ENCODE measurements around the gene EIF2AK3. TPM values are rescaled to one million over a fixed set of nuclear protein-coding genes. Genes with fewer than 3 reads are reported as not detected.
A peak's percentile ranks its signal among the peaks of the same experiment; 100 is the strongest.
"Not testable (repeated sequence)": the region's sequence is repeated elsewhere in the genome, so short reads cannot be mapped to it uniquely, and the experiment has no call there.

The EIF2AK3 gene
- total RNA-seq, 1 donor from 2014 or later: 33.7 TPM

GRCh38 chr2:88636026-88636425, 8.8 kb upstream of the EIF2AK3 start:
- DNase-seq: no peak

DNA sequence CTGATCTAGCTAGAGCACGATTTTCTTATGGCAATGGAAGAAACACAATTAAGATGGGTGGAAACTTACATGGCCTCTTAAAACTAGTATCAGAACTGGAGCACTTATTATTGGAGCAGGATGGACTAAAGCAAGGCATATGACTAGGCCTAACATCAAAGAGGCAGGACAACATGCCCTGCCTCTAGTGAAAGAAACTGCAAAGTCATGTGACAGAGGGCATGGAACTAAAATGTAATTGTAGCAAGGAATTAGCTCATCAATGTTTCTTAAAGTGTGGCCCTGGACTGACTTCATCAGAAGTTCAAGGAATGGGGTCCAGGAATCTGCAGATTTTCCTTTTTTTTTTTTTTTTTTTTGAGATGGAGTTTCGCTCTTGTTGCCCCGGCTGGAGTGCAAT, 5.3 kb upstream of the EIF2AK3 start:
- no peak for DNase-seq

GRCh38 chr2:88628571-88628939, 1.3 kb upstream of the EIF2AK3 start:
- no peak for DNase-seq

DNA sequence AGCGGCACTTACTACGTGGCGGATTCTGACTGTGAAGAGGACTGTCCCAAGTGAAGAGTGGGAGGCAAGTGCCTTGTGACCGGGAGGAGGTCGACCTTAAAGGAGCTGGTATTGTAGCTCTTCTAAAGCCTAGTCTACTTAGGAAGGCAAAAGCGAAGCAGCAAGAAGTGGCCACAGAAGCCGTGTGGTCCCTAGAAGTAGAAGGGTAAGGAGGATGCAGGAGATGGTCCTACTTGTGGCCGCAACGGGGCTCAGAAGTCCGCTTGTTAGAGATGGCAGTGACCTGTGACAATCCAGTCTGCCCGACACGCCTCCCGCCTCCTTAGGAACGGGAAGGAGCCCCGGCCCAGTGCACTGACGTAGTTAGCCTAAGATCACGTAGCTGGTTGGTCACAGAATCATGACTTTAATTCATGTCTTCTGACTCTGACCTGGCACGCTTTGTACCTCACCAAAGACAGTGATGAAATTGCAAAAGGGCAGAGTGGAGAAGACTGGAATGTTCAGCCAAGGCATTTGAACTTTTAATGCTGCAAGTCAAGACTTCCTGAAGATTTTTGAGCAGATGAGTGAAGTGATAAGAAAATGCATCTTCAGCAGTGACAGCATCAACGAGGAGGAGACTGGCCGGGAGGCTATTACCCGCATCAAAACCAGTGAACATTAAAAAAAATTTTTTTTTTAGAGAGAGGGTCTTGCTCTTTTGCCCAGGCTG, 749 bp upstream of the EIF2AK3 start:
- peak; percentile 92 for DNase-seq

- peak; percentile 49 for DNase-seq
These were observed 851 bp downstream of the EIF2AK3 start for GRCh38 chr2:88626171-88627054.

DNA sequence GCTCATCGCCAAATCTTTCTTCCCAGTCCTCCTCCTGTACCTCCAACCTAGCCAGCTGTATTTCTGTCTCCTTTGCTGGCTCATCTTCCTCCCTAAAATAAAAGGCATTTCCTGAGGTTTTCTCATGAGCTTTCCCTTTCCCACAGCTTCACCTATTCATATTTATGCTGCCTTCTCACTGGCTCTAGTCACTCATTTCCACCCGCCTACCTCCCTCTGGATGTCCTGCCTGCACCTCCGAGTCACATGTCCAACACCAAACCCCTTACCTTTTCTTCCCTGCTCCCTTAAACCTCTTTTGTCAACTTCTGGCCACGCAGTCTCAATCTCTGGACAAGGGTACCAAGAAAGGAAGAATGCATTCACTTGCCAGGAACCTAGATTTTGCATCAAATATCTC, 2.8 kb downstream of the EIF2AK3 start:
- DNase-seq: no peak

GRCh38 chr2:88623831-88624465, 3.3 kb downstream of the EIF2AK3 start:
- not testable (repeated sequence) for DNase-seq

- no peak for DNase-seq
These were observed 5.0 kb downstream of the EIF2AK3 start for GRCh38 chr2:88622307-88622706.

- no peak for DNase-seq
These were observed 5.8 kb downstream of the EIF2AK3 start for GRCh38 chr2:88621432-88621831.

- DNase-seq: no peak
These were observed 7.2 kb downstream of the EIF2AK3 start for GRCh38 chr2:88620015-88620414.

GRCh38 chr2:88615822-88616221, 11.4 kb downstream of the EIF2AK3 start:
- no peak for DNase-seq

DNA sequence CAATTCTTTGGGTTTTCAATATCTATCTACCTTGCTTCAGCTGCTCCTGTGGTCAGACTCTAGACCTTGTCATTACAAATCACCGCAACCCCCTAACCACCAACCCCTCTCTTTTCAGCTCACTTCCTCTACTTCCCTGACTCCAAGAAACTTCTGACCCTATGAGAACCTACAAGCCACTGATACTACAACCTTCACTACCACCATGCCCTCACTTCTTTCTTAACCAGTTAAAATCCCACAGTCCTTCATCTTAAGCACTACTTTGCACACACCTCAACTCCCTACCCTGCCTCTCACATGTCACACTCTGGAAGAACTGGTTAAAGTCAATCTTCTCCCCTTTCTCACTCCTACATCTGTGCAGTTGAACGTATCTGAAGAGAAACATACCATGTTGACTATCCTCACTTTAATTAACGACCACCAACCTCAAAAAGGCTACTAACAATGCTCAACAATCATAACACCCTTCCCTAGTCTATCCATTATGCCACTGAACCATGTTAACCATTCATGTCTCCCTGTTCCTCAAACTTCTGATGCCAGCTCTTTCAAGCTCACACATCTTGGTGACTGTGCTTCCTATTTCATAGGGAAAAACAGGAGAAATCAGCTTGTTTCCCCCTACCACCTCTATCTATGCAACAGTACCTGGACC, 12.6 kb downstream of the EIF2AK3 start:
- DNase-seq: no peak

- no peak for DNase-seq
These were observed 13.3 kb downstream of the EIF2AK3 start for GRCh38 chr2:88613921-88614320.

DNA sequence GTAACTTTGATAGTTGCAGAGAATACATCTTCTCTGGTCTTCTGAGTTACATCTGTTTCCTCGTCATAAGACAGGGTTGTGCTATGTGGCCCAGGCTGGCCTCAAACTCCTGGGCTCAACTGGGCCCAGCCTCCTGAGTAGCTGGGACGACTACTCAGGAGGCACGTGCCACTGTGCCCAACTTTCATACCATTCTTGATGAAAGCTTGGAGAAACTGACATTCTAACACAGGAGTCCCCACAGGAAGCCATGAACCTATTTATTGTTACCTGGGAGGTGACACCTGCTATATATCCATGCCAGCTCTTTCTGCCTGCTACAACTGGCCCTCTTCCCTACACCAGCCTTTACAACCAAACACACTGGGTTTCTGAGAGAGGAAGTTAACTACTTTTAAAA, 19.1 kb downstream of the EIF2AK3 start:
- DNase-seq: no peak

- no peak for DNase-seq
These were observed 19.8 kb downstream of the EIF2AK3 start for GRCh38 chr2:88607416-88607815.

- no peak for DNase-seq
These were observed 20.8 kb downstream of the EIF2AK3 start for GRCh38 chr2:88606371-88607030.

- DNase-seq: no peak
These were observed 24.1 kb downstream of the EIF2AK3 start for GRCh38 chr2:88603146-88603545.

DNA sequence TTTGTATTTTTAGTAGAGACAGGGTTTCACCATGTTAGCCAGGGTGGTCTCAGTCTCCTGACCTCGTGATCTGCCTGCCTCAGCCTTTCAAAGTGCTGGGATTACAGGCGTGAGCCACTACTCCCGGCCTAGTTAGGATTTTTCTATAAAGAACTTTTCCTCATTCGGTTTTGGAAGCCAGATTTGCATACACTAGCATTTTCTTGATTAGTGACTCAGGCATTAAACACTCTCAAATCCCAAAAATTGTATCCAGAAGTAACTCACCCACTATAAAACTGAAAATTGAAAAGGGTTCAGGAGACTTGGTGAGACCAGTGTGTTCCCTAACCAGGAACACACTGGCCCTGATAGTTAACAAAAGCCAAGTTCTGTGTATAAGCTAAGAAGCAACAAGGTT, 25.2 kb downstream of the EIF2AK3 start:
- DNase-seq: no peak

GRCh38 chr2:88601286-88601685, 26.0 kb downstream of the EIF2AK3 start:
- DNase-seq: peak; percentile 88

GRCh38 chr2:88600038-88600465, 27.2 kb downstream of the EIF2AK3 start:
- peak; percentile 85 for DNase-seq

DNA sequence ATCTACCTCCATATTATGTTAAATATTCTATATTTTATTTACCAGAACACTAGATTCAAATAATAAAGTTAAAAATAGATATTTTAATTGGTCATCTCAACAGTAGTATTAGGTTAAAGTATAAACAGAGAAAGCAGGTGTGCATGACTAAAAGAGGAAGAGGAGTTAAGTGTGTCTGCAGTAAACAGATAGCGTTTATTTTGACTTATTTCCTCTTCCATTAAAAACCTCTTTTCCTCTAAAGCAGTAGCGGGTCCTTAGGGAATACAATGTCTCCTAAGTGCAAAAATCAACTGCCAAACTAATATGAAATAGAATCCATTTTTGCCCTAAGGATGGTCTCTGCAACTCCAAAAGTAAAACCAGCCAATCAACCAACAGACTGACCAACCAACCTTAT, 27.7 kb downstream of the EIF2AK3 start:
- no peak for DNase-seq

DNA sequence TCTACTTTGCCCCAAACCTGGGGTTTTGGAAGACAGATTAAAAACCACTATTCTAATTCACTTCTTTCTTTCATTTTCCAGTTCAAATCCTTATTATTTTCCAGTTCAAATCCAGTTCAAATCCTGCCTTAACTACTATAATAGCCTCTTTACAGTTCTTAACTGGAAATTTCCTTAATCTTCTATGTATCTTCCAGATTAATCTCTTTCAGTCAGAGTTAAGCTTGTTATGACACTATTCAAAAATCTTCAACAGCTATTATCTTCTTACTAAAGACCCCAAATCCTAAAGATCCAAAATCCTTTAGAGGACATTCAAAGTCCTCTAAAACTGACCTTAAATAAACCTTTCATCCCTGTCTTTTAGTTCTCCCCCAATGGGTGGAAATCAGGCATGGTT, 30.1 kb downstream of the EIF2AK3 start:
- DNase-seq: no peak

Data from tongue (tissue), 2 donors.